Spleen (tissue), 11 donors: ENCODE results near the gene EIF2AK3. TPM values are rescaled to one million over a fixed set of nuclear protein-coding genes. Genes with fewer than 3 reads are reported as not detected.

Experiments
- DNase-seq: peaks from one replicate; pipeline ENCODE4 v3.0.0-alpha.2; 2020
- H3K27ac ChIP-seq, 8 donors: fragments of 200-600 bp; sonication (generic) in 7 of 8; 1 replicate in 4 of 8; 2 replicates in 4 of 8; pipeline versions ENCODE4 v1.5.0 to v1.8.0; 2016 to 2021; ENCODE audit warnings: inconsistent platforms in 4 of 8, mild to moderate bottlenecking in 4 of 8, moderate library complexity in 1 of 8
- H3K27me3 ChIP-seq, 7 donors: fragments of 200-600 bp; sonication (generic) in 6 of 7; replicated peaks in 1 of 7; 1 replicate in 4 of 7; 2 replicates in 3 of 7; pipeline versions ENCODE4 v1.5.0 to v1.8.0; 2016 to 2021; ENCODE audit warnings: inconsistent platforms in 3 of 7, mild to moderate bottlenecking in 1 of 7
- H3K36me3 ChIP-seq, 6 donors: fragments of 200-600 bp; sonication (generic) in 5 of 6; 1 replicate in 4 of 6; 2 replicates in 2 of 6; pipeline versions ENCODE4 v1.5.0 to v1.8.0; 2016 to 2021; ENCODE audit warnings: inconsistent platforms in 2 of 6
- H3K4me1 ChIP-seq, 6 donors: fragments of 200-600 bp; sonication (generic) in 5 of 6; 1 replicate in 3 of 6; 2 replicates in 3 of 6; pipeline versions ENCODE4 v1.5.0 to v1.8.0; 2016 to 2021; ENCODE audit warnings: inconsistent platforms in 3 of 6
- H3K4me3 ChIP-seq, 8 donors: fragments of 200-600 bp; sonication (generic) in 7 of 8; 1 replicate in 4 of 8; 2 replicates in 4 of 8; pipeline versions ENCODE4 v1.5.0 to v1.8.0; 2016 to 2021; ENCODE audit warnings: inconsistent platforms in 4 of 8, mild to moderate bottlenecking in 4 of 8, moderate library complexity in 2 of 8
- H3K9me3 ChIP-seq, 8 donors: fragments of 200-600 bp; sonication (generic) in 7 of 8; 1 replicate in 4 of 8; 2 replicates in 4 of 8; pipeline versions ENCODE4 v1.5.0 to v1.8.0; 2016 to 2021; ENCODE audit warnings: inconsistent platforms in 4 of 8
- CTCF ChIP-seq, 11 experiments: fragments of 200-600 bp in 7 of 11; fragments of 450-650 bp in 4 of 11; sonication (generic) in 4 of 11; IDR thresholded peaks in 8 of 11; conservative IDR thresholded peaks in 3 of 11; 1 replicate in 7 of 11; 2 replicates in 4 of 11; pipeline versions ENCODE4 v1.4.0 to v1.8.0; 2016 to 2021; ENCODE audit warnings: antibody characterized with exemption in 11 of 11, inconsistent platforms in 4 of 11, mild to moderate bottlenecking in 1 of 11
- POLR2A ChIP-seq, 3 donors: fragments of 450-650 bp; IDR thresholded peaks; one replicate each; pipeline ENCODE4 v1.5.1; 2017; ENCODE audit warnings: antibody characterized with exemption in 3 of 3, mild to moderate bottlenecking in 1 of 3
- POLR2AphosphoS5 ChIP-seq, 3 donors: sonication (generic); formaldehyde crosslinking; IDR thresholded peaks; one replicate each; pipeline ENCODE4 v1.5.1; 2017; ENCODE audit warnings: antibody characterized with exemption in 3 of 3
- WGBS, 5 donors: extraction: QIAGEN DNeasy Blood & Tissue Kit in 3 of 5; methylation state at CpG; one replicate each; pipeline versions ENCODE4 v1.1.5 to v1.1.7; 2013 to 2018; 5-methylcytosine and 5-hydroxymethylcytosine counted together
- intact Hi-C: fragments of 100-400 bp; cut with DNase I; formaldehyde crosslinking; loops from one replicate; pipeline ENCODE4 v1.15.0; 2023; ENCODE audit warnings: low total_unique reads
- polyA plus RNA-seq, 3 donors: library from polyadenylated mRNA; stranded (reverse); fragments of 200-250 nt; gene quantifications; one replicate each; pipeline ENCODE4 v1.2.1, GENCODE V29; 2013
- total RNA-seq, 7 donors: library from RNA; depleted of rRNA in 3 of 7; stranded (reverse); fragments of >200 nt in 3 of 7; fragmentation: NEBNext Ultra II Directional in 4 of 7; extraction: Animal tissue kit (Norgen Biotek cat#: 25700) in 4 of 7; gene quantifications; one replicate each; pipeline versions ENCODE4 v1.1.0 to v1.2.1, GENCODE V29; 2016 to 2021
- donor health status: healthy with polysubstance abuse.
- donor health status: DM: no; HTN: no; CAD: no; lungs with moderate emphysema.
- donor health status: DM: no; HTN: no; CAD: no.
- donor health status: Bipolar disorder and iron deficiency.
- donor health status: healthy.
- donor health status: DM: no; HTN: no; CAD: no.
- donor health status: DM: yes; HTN: yes; CAD: no.

EIF2AK3 gene
- total and polyA plus RNA-seq, 10 donors: 4.3 to 29.8 (median 21.2) TPM

- WGBS, 5 donors: 63 to 83% (median 72%) methylated on average over 3 of the region's 3 CpGs
- Histone ChIP-seq H3K4me3 (no peak overlapping the region), H3K27me3 (no peaks in the 10 kb centered on the region), H3K9me3 (peaks cover 0 to 15% (median 7%) of the 10 kb centered on the region in 8 donors), H3K27ac (no peak overlapping the region), H3K4me1 (peaks cover 0 to 6% (median 0%) of the 10 kb centered on the region in 6 donors), H3K36me3 (no peaks in the 10 kb centered on the region)
- intact Hi-C loops: no loop called here
- no peak for DNase-seq
- TF ChIP-seq POLR2A (IDR thresholded peaks at IDR 0.05): no peak
- TF ChIP-seq CTCF (IDR thresholded peaks at IDR 0.05 in 8 of 11, conservative IDR thresholded peaks at IDR 0.05 in 3 of 11): no peak
- TF ChIP-seq POLR2AphosphoS5 (IDR thresholded peaks at IDR 0.05): no peak
Observed at GRCh38 chr2:88642278-88642677, 15.0 kb upstream of the EIF2AK3 start.

GRCh38 chr2:88641330-88641729 is 14.1 kb upstream of the EIF2AK3 start:
- intact Hi-C loops: no loop called here
- no peak overlapping the region for H3K4me3 ChIP-seq
- TF ChIP-seq CTCF (IDR thresholded peaks at IDR 0.05 in 8 of 11, conservative IDR thresholded peaks at IDR 0.05 in 3 of 11): no peak
- no peak for TF ChIP-seq POLR2A (IDR thresholded peaks at IDR 0.05)
- TF ChIP-seq POLR2AphosphoS5 (IDR thresholded peaks at IDR 0.05): no peak
- no peaks in the 10 kb centered on the region for H3K36me3 ChIP-seq
- DNase-seq: no peak
- H3K9me3 ChIP-seq: peaks cover 0 to 15% (median 7%) of the 10 kb centered on the region in 8 donors
- no peaks in the 10 kb centered on the region for H3K27me3 ChIP-seq
- no peak overlapping the region for H3K27ac ChIP-seq
- WGBS, 5 donors: 85 to 95% (median 94%) methylated on average over 3 to 7 of the region's 7 CpGs
- H3K4me1 ChIP-seq: peaks cover 0 to 6% (median 0%) of the 10 kb centered on the region in 6 donors

- H3K9me3 ChIP-seq: peaks cover 0 to 15% (median 7%) of the 10 kb centered on the region in 8 donors
- TF ChIP-seq POLR2A (IDR thresholded peaks at IDR 0.05) (no peak), CTCF (IDR thresholded peaks at IDR 0.05 in 8 of 11, conservative IDR thresholded peaks at IDR 0.05 in 3 of 11) (no peak), POLR2AphosphoS5 (IDR thresholded peaks at IDR 0.05) (no peak)
- intact Hi-C loops: no loop called here
- H3K27ac ChIP-seq: no peak overlapping the region
- WGBS, 5 donors: 61 to 84% (median 71%) methylated on average over 1 of the region's 1 CpG
- H3K27me3 ChIP-seq: no peaks in the 10 kb centered on the region
- peaks cover 0 to 6% (median 0%) of the 10 kb centered on the region in 6 donors for H3K4me1 ChIP-seq
- no peak for DNase-seq
- H3K36me3 ChIP-seq: no peaks in the 10 kb centered on the region
- H3K4me3 ChIP-seq: no peak overlapping the region
Observed at GRCh38 chr2:88639865-88640264, 12.6 kb upstream of the EIF2AK3 start.

- H3K27me3 ChIP-seq: no peaks in the 10 kb centered on the region
- DNase-seq: no peak
- no peak overlapping the region for H3K4me3 ChIP-seq
- H3K36me3 ChIP-seq: no peaks in the 10 kb centered on the region
- intact Hi-C loops: no loop called here
- no peak overlapping the region for H3K27ac ChIP-seq
- peaks cover 0 to 6% (median 0%) of the 10 kb centered on the region in 6 donors for H3K4me1 ChIP-seq
- H3K9me3 ChIP-seq: peaks cover 0 to 15% (median 7%) of the 10 kb centered on the region in 8 donors
- TF ChIP-seq CTCF (IDR thresholded peaks at IDR 0.05 in 8 of 11, conservative IDR thresholded peaks at IDR 0.05 in 3 of 11) (no peak), POLR2AphosphoS5 (IDR thresholded peaks at IDR 0.05) (no peak), POLR2A (IDR thresholded peaks at IDR 0.05) (no peak)
- WGBS, 5 donors: 49 to 60% (median 54%) methylated on average over 3 of the region's 3 CpGs
Observed at GRCh38 chr2:88638743-88639142, 11.5 kb upstream of the EIF2AK3 start.
